GM21367 (cell line): Measurements from ENCODE around the gene EMD.
A peak's percentile ranks its signal among the peaks of the same experiment; 100 is the strongest.
"Not testable (repeated sequence)": the region's sequence is repeated elsewhere in the genome, so short reads cannot be mapped to it uniquely, and the experiment has no call there.

Experiments
- ATAC-seq: cut with Tn5 transposase; IDR thresholded peaks from one replicate; pipeline ENCODE4 v1.9.1; 2021; ENCODE audit not compliant: unreplicated experiment

The EMD gene

DNA sequence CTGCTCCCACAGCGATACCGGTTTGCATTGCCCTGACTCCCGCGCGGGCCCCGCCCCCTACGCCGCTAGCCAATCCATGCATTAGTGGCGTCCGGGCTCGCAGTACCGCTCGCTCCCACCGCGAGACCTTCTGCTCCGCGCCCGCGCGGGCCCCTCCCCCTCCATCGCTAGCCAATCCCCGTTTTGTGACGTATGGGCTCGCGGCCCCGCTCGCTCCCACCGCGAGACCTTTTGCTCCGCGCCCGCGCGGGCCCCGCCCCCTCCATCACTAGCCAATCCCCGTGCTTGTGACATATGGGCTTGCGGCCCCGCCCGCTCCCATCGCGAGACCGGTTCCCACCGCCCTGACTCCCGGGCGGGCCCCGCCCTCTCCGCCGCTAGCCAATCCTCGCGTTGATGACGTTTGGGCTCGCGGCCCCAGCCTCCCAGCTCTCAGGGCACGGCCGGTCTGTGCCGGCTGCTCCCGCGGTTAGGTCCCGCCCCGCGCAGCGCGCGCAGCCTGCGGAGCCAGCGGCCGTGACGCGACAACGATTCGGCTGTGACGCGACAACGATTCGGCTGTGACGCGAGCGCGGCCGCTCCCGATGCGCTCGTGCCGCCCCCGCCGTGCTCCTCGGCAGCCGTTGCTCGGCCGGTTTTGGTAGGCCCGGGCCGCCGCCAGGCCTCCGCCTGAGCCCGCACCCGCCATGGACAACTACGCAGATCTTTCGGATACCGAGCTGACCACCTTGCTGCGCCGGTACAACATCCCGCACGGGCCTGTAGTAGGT is at the start of gene EMD:
EMD (plus strand) TSS at position 497 of the 770 bp plus-strand sequence; CDS start at position 687, 190 bp downstream.
- peak; percentile 78 for ATAC-seq

DNA sequence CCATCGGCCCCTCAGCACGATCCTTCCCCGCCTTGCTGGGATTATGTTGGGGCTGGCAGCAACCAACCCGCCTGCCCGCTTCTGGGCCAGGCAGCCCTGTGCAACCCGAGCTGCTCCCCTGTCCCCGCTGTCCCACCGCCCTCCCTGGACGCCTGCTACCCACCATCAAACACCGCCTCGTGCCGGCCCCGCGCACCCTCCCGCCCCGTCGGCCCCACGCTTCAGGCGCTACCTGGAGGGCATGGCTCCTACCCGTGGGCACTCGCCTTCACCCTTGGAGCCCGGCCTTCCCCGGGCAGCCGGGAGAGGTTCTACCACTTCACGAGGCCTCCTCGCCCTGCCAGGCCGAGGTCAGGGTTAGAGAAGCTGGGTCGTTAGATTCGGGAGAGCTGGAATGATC is 46.5 kb upstream of the EMD start:
- ATAC-seq: no peak

DNA sequence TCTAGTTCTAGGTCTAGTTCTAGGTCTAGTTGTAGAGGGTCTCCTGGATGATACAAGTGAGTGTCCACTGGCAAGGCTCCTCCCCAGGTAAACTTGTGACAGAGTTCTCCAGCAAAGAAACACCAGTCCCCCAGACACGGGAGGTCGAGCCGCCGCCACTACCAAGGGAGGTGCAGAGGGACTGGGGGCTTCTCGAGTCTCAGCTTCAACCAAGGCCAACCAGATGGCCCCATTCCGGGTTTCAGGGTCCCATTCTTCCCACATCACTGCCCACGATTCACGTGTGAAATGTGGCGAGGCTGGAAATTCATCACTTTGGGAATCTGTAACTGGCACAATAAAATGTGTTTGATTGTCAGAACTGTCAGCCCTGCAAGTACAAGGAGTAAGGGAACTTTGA is 46.0 kb upstream of the EMD start:
- ATAC-seq: no peak

DNA sequence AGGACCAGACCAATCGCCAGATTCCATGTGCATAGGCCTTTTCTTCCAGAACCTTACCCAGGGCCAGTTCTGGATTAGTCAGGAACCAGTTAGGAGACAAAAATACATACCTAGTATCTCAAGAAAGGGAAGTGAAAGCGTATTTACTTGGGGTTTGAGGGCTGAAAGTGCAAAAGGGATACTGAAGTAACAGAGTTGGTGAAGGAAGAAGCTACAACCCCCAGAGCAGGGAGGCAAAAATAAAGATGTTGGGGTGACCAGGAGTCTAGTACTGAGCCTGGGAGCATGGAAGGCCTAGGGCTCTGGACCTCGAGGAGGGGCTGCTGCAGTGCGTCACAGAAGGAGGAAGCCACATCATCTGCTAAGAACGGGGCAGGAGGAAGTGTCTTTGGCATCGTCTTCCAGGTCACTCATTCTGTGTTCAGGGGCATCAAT is 45.2 kb upstream of the EMD start:
- ATAC-seq: no peak

DNA sequence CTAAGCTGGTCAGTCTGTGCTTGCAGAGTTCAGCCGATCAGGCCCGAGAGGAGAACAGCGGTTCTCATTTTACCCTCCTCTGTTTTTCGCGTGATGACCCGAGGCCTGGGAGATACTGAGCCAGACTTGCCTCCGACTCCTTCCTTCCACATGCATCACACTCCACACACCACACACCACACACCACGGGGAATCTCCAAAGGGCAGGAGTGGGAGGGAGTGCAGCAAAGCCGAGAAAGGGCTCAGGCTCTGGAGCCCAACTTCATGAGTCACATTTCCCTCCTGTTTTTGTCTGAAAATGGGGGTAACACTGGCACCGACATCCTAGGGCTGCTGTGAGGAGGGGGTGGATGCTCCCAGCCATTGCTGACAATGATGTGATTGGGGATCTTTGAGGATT is 44.6 kb upstream of the EMD start:
- ATAC-seq: no peak

DNA sequence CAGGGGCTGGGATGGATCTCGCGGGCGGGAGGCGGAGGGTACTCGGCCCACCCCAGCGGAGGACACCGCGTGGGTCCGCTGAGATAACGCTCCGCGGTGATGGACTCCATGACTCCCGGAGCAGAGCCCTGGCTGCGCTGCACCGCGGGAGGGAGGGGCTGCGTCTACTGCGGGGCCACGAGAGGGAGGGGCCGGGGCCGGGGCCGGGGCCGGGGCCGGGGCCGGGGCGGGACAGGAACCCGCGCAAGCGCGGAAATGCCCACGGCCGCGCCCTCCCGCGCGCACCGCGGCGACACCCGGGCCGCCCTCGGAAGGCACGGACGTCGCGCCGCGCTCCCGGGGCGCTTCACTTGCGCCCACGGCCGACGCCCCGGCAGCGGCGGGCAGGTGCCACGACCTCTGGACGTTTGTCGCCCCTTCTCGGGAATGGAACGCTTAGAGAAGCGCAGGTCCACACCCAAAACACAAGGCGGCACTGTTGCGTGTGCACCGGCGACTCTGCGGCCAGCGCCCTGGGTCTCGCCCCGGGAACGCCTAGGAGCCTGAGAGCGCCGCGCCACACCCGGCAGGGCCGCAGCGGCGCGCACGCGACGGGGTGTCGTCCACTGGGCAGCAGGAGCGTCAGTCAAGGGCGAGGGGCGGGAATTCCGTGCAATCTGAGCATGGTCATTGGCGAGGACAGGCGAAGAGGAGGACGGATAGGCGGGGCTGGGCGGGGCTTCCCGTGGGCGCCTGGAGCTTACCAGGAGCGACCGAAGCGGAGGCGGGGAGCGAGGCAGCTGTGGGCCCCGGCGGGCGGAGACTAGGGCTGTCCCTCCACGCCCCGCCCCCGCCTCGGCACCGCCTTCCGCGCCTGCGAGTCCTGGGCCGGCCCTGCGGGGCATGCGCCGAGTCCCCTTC is 37.4 kb upstream of the EMD start:
- peak; percentile 64 for ATAC-seq

DNA sequence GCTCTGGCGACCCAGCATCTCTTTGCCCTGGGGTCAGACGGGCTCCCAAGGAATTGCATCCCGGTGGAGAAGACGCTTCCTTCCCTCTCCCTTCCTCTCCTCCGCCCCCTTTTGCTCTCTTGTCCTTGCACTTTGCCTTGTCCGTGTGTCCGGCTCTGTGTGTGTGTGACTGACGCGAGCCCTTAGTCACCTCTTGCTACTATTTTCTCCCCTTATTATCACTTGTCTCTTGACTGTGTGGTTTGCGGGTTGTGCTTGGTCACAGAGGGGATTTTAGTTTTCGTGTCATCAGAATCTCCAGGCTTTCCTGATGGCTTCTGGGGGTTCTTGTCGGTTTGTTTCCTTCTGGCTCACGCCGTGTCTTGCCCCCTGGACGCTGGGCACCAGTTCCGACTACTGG is 36.0 kb upstream of the EMD start:
- ATAC-seq: not testable (repeated sequence)

DNA sequence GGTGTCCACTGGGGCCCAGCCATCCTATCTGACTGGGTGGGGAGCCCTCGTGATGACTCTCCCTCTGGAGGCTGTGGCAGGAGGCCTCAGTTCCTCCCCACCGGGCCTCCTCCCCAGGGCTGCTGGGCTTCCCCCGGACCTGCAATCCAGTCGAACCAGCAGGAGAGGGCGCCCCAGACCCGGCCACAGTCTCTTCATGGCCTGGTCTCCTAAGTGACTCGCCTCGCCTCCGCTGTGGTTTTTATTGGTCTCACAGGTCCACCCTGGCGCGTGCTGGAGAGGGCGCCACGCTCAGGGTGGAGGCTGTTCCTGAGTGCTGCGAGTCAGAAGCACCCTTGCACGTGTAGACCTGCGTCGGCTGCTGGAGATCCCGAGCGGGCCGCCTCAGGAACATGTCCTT is 35.5 kb upstream of the EMD start:
- not testable (repeated sequence) for ATAC-seq

DNA sequence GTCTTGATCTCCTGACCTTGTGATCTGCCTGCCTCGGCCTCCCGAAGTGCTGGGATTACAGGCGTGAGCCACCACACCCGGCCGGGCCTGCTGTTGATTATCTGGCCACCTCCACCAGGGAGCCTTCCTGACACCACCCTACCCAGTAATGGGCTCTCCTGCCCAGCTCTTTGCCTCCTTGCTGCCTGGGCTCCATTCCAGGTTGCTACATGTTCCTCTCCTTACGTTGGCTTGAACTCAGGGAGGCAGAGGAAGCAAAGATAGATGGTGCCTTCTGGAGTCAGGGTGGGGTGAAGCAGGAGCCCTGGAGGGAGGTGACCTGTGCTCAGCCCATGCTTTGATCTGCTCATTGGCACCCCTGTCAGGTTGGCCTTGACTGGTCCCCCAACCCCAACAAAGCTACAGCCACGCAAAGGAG is 31.0 kb upstream of the EMD start:
- no peak for ATAC-seq

DNA sequence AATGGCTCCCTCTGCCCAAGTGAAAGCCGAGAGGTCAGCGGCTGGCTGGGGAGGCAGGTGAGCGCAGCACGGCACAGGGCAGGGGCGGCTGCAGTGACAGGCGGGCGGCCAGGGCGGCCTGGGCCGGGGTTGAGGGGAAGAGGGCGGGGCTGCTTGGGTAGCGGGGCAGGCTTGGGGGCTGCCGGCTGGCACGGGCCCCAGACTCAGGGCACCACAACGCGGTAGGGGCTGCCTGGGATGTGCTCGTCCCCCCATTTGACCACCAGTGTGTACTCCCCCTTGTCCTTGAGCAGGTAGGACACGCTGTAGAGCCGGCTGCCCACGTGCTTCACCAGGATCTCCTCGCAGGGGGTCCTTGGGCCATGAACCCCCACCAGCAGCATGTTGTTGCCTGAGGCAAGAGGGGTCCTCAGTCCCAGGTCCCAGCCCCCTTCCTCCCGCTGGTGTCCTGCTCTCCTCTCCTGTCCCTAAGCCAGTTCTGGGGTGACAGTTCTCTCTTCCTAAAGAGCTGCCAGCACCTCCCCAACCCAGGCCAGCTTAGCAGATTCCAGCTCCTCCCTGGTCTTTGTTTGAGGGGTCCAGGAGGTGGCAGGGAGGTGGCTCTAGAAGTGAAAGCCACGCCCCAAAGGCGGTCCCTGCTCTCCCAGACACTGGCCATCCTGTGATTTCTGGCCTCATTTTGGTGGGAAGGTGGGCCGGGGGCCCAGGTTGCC is 30.3 kb upstream of the EMD start:
- ATAC-seq: no peak

DNA sequence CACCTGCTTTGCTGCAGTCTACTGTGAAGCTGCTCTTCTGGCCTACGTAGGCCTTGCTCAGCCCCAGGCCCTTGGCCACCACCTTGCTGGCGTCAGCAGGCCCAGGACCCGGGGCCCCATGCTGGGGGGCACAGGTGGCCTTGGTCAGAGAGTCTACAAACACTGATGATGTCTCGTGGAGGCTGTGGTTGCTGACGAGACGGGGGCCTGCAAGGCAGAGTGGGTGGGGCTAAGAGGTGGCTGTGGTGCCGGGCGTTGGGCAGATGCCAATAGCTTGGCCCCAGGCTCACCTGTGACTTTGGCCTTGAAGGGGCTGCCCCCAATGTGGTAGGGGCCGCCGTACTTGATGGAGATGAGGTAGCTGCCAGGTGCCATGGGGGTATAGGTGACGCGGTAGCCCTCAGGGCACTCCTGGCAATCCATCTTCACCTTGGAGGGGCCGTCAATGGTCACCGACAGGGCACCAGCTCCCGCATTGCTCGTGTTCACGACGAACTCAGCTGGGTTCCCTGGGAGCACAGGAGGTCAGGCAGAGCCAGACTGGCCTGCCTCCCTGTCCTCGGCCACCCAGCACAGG is 29.6 kb upstream of the EMD start:
- no peak for ATAC-seq

DNA sequence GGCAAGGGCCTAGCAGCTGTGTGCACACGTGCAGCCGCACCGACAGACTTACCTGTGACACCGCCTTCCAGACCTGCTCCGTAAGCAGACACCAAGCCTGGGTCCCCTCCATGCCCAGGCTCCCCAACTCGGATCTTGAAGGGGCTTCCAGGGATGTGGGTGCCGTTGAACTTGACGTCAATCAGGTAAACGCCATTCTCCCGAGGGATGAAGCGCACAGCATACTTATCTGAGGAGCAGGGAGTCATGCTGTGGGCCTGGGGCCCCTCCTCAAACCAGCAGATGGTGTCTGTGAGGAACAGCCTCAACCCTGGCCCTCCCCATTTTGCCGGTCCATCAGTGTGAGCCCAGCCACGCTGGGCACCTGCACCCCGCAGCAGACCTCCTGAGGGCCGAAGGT is 29.1 kb upstream of the EMD start:
- ATAC-seq: no peak

DNA sequence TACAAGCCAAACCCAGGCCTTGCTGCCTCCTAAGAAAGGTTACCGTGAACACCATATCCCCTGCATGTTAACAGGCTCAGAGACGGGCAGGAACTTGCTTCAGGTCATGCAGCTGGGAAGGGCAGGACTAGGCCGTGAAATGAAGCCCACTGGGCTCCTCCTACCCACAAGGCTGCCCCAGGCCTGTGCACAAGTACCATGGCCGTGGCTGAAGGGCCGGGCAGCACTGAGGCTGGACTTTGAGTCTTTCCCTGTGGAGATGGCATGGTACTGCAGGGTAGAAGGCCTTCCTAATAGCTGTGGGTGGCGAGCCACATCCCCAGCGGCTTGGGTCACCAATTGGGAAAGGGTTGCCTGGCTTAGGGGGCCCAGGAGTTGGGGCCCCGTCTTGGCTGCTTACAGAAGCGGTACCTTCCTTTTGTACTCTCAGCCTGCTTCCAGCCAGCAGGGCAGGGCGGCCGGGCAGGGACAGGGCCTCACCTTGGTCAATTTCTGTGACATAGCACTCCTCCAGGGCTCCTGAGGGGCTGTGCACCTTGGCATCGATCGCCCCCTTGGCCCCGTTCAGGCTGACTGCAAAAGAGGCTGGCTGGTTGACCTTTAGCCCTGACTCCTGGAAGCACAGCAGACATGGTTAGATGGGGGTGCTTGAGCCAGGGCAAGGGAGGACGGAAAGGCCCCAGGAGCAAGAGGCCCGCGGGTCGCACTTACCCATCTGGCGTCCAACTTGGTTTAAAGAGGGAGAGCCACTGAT is 28.5 kb upstream of the EMD start:
- no peak for ATAC-seq

DNA sequence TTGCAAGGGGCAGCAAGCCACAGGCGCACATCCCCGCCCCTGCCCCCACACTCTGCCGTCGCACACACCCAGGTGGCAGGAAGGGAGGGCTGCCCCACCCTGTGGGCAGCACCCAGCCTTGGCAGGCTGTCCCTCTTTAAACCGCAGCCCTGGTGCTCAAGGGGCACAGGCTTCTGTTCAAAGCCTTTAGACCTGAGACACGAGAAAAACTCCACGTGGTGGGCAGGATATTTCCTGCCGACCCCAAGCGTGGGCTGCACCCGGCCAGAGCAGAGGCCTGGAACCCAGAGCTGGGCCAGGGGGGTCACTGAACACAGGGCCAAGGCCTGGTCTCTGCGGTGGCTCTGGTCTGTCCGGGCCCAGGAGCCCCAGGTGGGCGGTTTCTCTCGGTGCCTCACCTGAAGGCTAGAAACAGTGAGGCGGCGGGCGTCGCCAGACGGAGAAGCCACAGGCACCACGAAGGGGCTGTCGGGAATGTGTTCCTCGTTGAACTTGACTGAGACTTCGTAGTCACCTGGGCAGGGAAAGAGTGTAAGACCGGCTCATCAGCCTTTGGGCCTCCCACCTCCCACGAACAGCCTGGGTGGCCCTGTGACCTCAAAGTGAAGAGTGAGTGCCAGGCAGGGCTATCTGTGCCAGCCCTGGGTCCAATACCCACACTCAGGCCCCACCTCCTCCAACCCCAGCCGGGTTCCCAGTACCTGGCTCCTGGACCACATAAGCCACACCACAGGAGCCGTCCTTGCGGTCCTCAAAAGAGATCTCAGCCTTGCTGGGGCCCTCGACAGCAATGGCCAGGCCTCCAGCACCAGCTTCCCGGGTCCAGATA is 27.7 kb upstream of the EMD start:
- ATAC-seq: no peak

DNA sequence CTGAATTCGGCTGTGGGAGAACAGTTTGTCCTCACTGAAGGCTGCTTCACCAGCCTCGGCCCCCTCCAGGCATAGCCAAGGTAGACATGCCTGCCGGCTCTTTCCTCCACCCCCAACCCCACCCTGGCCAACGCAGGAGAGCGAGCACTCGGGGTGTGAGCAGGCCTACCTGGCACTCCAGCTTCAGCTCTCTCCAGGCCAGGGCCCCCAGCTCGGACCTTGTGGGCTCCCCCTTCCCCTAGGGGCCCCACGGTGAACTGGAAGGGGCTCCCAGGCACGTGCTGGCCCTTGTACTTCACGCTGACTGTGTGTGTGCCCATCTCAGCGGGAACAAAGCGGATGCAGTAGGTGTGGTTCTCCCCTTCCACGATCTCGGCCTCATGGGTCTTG is 27.1 kb upstream of the EMD start:
- no peak for ATAC-seq

DNA sequence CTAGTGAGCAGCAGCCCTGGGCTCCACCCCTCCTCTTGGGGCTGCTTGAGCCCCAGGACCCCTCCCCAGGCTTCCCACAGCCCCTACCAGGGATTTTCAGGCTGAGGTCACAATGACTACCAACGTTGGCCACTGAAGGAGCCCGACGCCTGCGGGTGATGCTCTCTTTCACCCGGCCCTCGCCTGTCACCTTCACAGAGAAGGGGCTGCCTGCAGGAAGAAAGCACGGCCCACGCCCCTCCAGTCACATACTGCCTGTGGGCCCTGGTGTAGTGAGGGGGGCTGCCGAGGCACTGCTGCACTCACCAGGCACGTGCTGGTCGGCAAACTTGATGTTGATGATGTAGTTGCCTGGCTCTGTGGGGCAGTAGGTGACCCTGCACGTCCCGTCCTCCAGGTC is 26.6 kb upstream of the EMD start:
- no peak for ATAC-seq

DNA sequence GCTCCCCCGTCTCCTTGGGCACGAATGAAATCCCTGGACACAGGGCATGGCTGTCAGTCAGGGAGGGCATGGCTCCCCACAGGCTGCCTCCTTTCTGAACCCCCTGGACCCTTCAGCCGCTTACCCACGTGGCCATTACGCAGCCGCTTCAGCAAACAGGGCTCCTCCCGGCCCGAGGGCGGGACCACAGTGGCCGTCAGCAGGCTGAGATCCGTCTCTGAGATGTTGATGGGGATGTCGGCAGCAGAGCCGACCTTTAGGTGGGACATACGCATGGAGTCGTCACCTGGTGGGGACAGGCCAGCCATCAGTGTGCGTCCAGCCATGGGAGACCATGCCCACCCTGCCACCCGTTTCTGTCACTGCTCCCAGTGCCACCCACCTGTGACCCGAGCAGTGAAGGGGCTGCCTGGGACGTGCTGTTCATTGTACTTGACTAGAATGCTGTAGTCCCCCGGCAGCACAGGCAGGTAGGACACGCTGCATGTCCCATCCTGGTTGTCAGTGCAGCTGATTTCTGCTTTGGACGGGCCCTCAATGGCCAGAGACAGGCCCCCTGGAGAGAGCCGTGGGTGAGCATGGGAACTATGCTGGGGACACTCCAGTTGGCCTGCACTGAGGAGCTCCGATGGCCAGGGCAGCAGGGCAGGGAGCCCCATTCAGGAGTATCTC is 25.8 kb upstream of the EMD start:
- ATAC-seq: no peak

DNA sequence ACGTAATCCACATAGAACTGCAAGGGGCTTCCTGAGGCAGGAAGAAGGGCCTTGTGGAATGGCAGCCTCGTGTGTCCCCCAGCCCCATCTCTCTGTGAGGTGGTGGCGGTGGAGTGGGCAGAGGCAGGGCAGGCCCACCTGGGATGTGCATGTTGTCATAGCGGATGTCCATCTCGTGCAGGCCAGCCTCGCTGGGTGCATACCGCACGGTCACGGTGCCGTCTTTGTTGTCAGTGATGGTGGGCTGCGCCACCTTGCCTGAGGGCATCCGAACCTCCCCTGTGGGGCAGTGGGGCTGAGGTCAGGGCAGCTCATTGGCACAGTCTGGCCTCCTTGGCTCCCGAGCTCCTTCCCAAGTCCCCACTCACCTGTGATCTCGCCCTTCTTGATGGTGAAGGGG is 25.1 kb upstream of the EMD start:
- no peak for ATAC-seq

DNA sequence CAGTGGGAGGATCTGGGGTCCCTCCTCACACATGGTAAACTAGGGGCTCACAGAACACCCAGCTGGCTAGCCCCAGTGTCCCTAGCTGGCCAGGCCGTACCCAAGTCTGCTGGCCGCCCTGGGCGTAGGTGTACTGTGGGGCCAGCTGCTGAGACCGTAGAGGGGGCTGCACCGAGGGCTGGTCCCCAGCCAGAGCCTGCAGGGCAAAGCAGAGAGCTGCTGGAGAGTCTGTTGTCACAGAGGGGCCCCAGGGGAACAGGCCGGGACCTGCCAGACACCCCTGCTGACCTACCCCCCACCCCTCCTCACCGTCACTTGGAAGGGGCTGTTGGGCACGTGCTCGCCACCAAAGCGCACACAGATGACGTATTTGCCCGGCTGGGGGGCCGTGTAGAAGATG is 24.6 kb upstream of the EMD start:
- no peak for ATAC-seq
